ENCODE measurements around the gene C3orf18.

The C3orf18 gene

DNA sequence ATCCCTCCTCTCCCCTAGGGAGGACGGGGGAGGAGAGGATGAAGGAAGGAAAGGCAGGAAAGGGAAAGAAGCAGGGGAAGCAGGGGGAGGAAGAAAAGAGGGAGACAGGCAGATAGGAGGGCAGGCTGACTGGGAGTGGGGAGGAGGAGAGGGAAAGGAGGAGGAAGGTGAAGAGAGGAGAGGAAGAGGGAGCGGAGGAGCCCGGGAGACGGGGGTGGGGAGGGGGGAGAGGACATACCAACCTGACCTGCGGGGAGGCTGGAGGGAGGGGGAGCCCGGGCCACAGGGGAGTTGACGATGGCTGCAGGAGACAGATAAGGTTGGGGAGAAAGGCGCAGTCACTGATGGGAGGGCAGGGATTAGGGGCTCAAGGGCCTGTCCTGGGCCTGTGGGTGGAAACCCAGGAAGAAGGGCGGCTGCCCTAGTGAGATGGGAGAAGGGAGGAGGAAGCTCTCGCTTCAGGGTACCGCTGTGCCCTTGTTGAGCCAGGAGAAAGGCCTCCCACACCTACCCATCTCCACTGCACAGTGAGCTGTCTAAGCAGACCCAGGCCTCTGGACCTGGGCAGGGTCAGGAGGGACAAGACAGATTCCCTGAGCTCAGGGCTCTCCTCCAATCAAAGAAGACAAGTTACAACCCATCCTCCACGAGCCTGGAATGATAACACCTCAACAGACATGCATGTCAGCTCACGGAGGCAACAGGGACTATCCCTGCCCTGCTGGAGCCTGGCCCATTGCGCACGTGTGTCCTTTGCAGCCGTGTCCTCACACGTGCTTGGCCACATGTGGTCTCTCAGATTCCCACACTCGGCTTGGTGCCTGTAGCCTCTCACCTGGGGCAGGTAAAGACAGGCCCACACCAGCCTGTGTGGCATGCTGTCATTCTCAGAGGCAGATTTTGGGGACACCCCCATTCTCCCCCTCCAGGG is 27.9 kb downstream of the C3orf18 start:
- no peaks in the 10 kb centered on the region for H3K9me3 ChIP-seq (ENCODE audit: control insufficient read depth, insufficient read depth, low read depth, low read length)
- POLR2A ChIA-PET: no interaction called here

DNA sequence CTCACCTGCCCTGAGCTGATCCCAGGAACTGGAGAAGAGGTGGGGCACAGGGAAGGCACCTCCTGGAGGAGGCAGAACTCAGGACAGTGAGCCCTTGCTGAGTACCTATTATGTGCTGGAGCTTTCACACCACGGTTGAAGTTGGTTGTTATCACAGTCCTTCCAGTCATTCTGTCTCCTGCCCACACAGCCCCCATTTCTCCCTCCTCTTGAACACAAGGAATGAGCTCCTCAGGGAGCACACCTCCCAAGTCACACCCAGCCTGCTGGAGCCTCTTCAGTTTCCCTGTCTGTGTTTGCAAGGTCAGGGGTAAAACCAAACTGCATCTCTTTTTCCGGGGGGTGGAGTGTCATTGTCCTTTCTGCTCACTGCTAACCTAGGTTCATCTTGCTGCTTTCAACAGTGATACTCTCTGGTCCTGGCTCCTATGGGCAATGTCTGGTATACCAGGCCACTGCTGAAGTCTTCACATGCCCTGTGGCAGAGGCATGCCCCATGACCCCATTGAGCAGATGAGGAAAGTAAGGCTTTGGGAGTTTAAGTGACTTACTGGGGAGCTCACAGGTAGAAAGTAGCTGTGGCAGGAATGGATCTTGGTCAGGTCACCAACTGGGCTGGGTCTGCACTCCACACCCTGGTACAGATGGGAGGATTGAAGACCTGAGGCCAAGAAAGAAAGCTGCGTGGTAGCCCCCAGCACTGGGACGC is 30.0 kb downstream of the C3orf18 start:
- no peak overlapping the region for H3K27ac ChIP-seq (ENCODE audit: extremely low read depth, low read depth, low read length)
- CTCF ChIA-PET: no interaction called here
- TF ChIP-seq ZNF23 (tag by site-specific recombination; IDR thresholded peaks at IDR 0.05; ENCODE audit: borderline replicate concordance): no peak
- no peak for TF ChIP-seq ZNF830 (tag by site-specific recombination; IDR thresholded peaks at IDR 0.05; ENCODE audit: low read depth)
- TF ChIP-seq, protein P1, sequence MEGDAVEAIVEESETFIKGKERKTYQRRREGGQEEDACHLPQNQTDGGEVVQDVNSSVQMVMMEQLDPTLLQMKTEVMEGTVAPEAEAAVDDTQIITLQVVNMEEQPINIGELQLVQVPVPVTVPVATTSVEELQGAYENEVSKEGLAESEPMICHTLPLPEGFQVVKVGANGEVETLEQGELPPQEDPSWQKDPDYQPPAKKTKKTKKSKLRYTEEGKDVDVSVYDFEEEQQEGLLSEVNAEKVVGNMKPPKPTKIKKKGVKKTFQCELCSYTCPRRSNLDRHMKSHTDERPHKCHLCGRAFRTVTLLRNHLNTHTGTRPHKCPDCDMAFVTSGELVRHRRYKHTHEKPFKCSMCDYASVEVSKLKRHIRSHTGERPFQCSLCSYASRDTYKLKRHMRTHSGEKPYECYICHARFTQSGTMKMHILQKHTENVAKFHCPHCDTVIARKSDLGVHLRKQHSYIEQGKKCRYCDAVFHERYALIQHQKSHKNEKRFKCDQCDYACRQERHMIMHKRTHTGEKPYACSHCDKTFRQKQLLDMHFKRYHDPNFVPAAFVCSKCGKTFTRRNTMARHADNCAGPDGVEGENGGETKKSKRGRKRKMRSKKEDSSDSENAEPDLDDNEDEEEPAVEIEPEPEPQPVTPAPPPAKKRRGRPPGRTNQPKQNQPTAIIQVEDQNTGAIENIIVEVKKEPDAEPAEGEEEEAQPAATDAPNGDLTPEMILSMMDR (tag by site-specific recombination; IDR thresholded peaks at IDR 0.05): no peak
- no peak for TF ChIP-seq SCRT1 (tag by site-specific recombination; IDR thresholded peaks at IDR 0.05; ENCODE audit: borderline replicate concordance)
- TF ChIP-seq ZNF37A (tag by site-specific recombination; IDR thresholded peaks at IDR 0.05): no peak
- TF ChIP-seq SP3 (tag by site-specific recombination; IDR thresholded peaks at IDR 0.05): no peak
- no peak for TF ChIP-seq ZNF350 (tag by site-specific recombination; IDR thresholded peaks at IDR 0.05)
- TF ChIP-seq GFI1B (tag by site-specific recombination; IDR thresholded peaks at IDR 0.05): no peak
- no peak for TF ChIP-seq ZNF157 (tag by site-specific recombination; IDR thresholded peaks at IDR 0.05)
- TF ChIP-seq ZSCAN30 (tag by site-specific recombination; IDR thresholded peaks at IDR 0.05): no peak
- no peak for TF ChIP-seq ZNF2 (tag by site-specific recombination; IDR thresholded peaks at IDR 0.05)
- POLR2A ChIA-PET: interaction anchor here (1.1 kb wide), 1 partner anchor 190 kb away, joined by 3 read pairs; no protein-coding TSS in a partner anchor
- H3K4me3 ChIP-seq (ENCODE audit: low read depth, low read length): no peak overlapping the region
- no peaks in the 10 kb centered on the region for H3K36me3 ChIP-seq (ENCODE audit: control insufficient read depth in 2 of 2, insufficient read depth in 1 of 2, low read length in 2 of 2)
- H3K9me3 ChIP-seq (ENCODE audit: control insufficient read depth, insufficient read depth, low read depth, low read length): no peaks in the 10 kb centered on the region
- H3K4me1 ChIP-seq (ENCODE audit: control insufficient read depth, insufficient read depth, low read length): no peaks in the 10 kb centered on the region

More for the DNA sequence above, 27.9 kb downstream of the C3orf18 start:
- H3K4me1 ChIP-seq (ENCODE audit: control insufficient read depth, insufficient read depth, low read length): no peaks in the 10 kb centered on the region
- no peak overlapping the region for H3K4me3 ChIP-seq (ENCODE audit: low read depth, low read length)
- no peak overlapping the region for H3K27ac ChIP-seq (ENCODE audit: extremely low read depth, low read depth, low read length)
- CTCF ChIA-PET: interaction anchor here (0.5 to 0.8 kb wide), 3 partner anchors 77 to 169 kb away, joined by 3 to 5 read pairs (median 3); no protein-coding TSS in a partner anchor
- no peaks in the 10 kb centered on the region for H3K36me3 ChIP-seq (ENCODE audit: control insufficient read depth in 2 of 2, insufficient read depth in 1 of 2, low read length in 2 of 2)
- TF ChIP-seq, protein P2, sequence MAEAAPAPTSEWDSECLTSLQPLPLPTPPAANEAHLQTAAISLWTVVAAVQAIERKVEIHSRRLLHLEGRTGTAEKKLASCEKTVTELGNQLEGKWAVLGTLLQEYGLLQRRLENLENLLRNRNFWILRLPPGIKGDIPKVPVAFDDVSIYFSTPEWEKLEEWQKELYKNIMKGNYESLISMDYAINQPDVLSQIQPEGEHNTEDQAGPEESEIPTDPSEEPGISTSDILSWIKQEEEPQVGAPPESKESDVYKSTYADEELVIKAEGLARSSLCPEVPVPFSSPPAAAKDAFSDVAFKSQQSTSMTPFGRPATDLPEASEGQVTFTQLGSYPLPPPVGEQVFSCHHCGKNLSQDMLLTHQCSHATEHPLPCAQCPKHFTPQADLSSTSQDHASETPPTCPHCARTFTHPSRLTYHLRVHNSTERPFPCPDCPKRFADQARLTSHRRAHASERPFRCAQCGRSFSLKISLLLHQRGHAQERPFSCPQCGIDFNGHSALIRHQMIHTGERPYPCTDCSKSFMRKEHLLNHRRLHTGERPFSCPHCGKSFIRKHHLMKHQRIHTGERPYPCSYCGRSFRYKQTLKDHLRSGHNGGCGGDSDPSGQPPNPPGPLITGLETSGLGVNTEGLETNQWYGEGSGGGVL (tag by site-specific recombination; IDR thresholded peaks at IDR 0.05): peak; percentile 73
- peak; percentile 86 for TF ChIP-seq ZNF335 (tag by site-specific recombination; conservative IDR thresholded peaks at IDR 0.05)
- no peak for TF ChIP-seq ZNF248 (tag by site-specific recombination; IDR thresholded peaks at IDR 0.05)
- peak; percentile 85 for TF ChIP-seq ZNF341 (tag by site-specific recombination; IDR thresholded peaks at IDR 0.05; ENCODE audit: low read depth)
- TF ChIP-seq ZNF654 (tag by site-specific recombination; IDR thresholded peaks at IDR 0.05; ENCODE audit: low read depth): no peak
- TF ChIP-seq ZNF324 (tag by site-specific recombination; IDR thresholded peaks at IDR 0.05): no peak
- TF ChIP-seq EGR2 (tag by site-specific recombination; IDR thresholded peaks at IDR 0.05; ENCODE audit: low read depth): peak; percentile 54
- no peak for TF ChIP-seq ZNF48 (tag by site-specific recombination; IDR thresholded peaks at IDR 0.05)

Data from HEK293 (cell line).